ENCODE data around the gene NRROS.
"Not testable (repeated sequence)": the region's sequence is repeated elsewhere in the genome, so short reads cannot be mapped to it uniquely, and the experiment has no call there.

The NRROS gene

GRCh38 chr3:196636369-196637349, 2.8 kb upstream of the NRROS start:
- CTCF ChIA-PET = interaction anchor here (3.1 kb wide), 1 partner anchor 49 kb away, joined by 15 read pairs; no protein-coding TSS in a partner anchor
- POLR2A ChIA-PET = no interaction called here
- peak overlapping the region; percentile 16 for H3K4me3 ChIP-seq (ENCODE audit: low read depth, low read length)
- DNase-seq (ENCODE audit: low read depth, low spot score) = no peak
- TF ChIP-seq CTCF (IDR thresholded peaks at IDR 0.05; ENCODE audit: insufficient read depth, low read length, missing control alignments) = peak; percentile 2

- H3K4me3 ChIP-seq (ENCODE audit: low read depth, low read length); POLR2A ChIA-PET; DNase-seq (ENCODE audit: low read depth, low spot score): not testable (repeated sequence)
- CTCF ChIA-PET = interaction anchor here (3.1 kb wide), 1 partner anchor 48 kb away, joined by 15 read pairs; no protein-coding TSS in a partner anchor
Measured at GRCh38 chr3:196637941-196638340, 1.6 kb upstream of the NRROS start.

- TF ChIP-seq CTCF (IDR thresholded peaks at IDR 0.05; ENCODE audit: insufficient read depth, low read length, missing control alignments) = no peak
- DNase-seq (ENCODE audit: low read depth, low spot score) = no peak
- POLR2A ChIA-PET = no interaction called here
- H3K4me3 ChIP-seq (ENCODE audit: low read depth, low read length) = no peak overlapping the region; the same call in 1 of the 2 replicates
- CTCF ChIA-PET = interaction anchor here (3.1 kb wide), 1 partner anchor 47 kb away, joined by 15 read pairs; no protein-coding TSS in a partner anchor
Measured at GRCh38 chr3:196638861-196639482, 522 bp upstream of the NRROS start.

GRCh38 chr3:196640297-196641018, 964 bp downstream of the NRROS start:
- TF ChIP-seq CTCF (IDR thresholded peaks at IDR 0.05; ENCODE audit: insufficient read depth, low read length, missing control alignments) = no peak
- ChIA-PET POLR2A (no interaction called here), CTCF (interaction anchor here (1.2 to 1.3 kb wide), 2 partner anchors 10 to 45 kb away, joined by 5 to 7 read pairs; no protein-coding TSS in a partner anchor)
- no peak for DNase-seq (ENCODE audit: low read depth, low spot score)
- H3K4me3 ChIP-seq (ENCODE audit: low read depth, low read length) = no peak overlapping the region

GRCh38 chr3:196641333-196642054, 2.0 kb downstream of the NRROS start:
- no peak overlapping the region for H3K4me3 ChIP-seq (ENCODE audit: low read depth, low read length)
- no peak for TF ChIP-seq CTCF (IDR thresholded peaks at IDR 0.05; ENCODE audit: insufficient read depth, low read length, missing control alignments)
- POLR2A ChIA-PET = no interaction called here
- CTCF ChIA-PET = interaction anchor here (1.3 to 1.5 kb wide), 2 partner anchors 32 to 43 kb away, joined by 5 to 7 read pairs; no protein-coding TSS in a partner anchor
- no peak for DNase-seq (ENCODE audit: low read depth, low spot score)

- no peak for TF ChIP-seq CTCF (IDR thresholded peaks at IDR 0.05; ENCODE audit: insufficient read depth, low read length, missing control alignments)
- ChIA-PET POLR2A (no interaction called here), CTCF (interaction anchor here (1.5 kb wide), 1 partner anchor 33 kb away, joined by 5 read pairs; no protein-coding TSS in a partner anchor)
- DNase-seq (ENCODE audit: low read depth, low spot score) = no peak
- H3K4me3 ChIP-seq (ENCODE audit: low read depth, low read length) = no peak overlapping the region
Measured at GRCh38 chr3:196642434-196642833, 2.9 kb downstream of the NRROS start.
